HL-60 (cell line): ENCODE data around the gene RRP1.

Source experiments
- DNase-seq, 2 experiments: peaks; one replicate each; pipeline ENCODE4 v3.0.0-alpha.2; 2010 to 2020; ENCODE audit warnings: low read depth in 1 of 2, low spot score in 1 of 2
- H3K27ac ChIP-seq: fragments of 250-450 bp; sonication (Bioruptor Pico); replicated peaks from 2 replicates; pipeline ENCODE4 v1.5.1; 2020; ENCODE audit warnings: mild to moderate bottlenecking, moderate library complexity
- H3K27me3 ChIP-seq: fragments of 250-450 bp; sonication (Bioruptor Pico); 2 replicates; pipeline ENCODE4 v1.5.1; 2021; ENCODE audit warnings: mild to moderate bottlenecking, moderate library complexity; ENCODE audit not compliant: insufficient read depth, poor library complexity, severe bottlenecking
- H3K4me3 ChIP-seq: replicated peaks from 2 replicates; pipeline ENCODE4 v1.5.1; 2011; ENCODE audit warnings: mild to moderate bottlenecking, control low read depth, low read length; ENCODE audit not compliant: insufficient read depth
- GABPA ChIP-seq: IDR thresholded peaks from 2 replicates; pipeline ENCODE4 v1.6.1; 2012; ENCODE audit warnings: low read depth
- POLR2AphosphoS5 ChIP-seq: IDR thresholded peaks from 2 replicates; pipeline ENCODE4 v1.6.1; 2012; ENCODE audit warnings: low read depth
- SPI1 ChIP-seq: IDR thresholded peaks from 2 replicates; pipeline ENCODE4 v1.6.1; 2012; ENCODE audit warnings: low read depth, mild to moderate bottlenecking, borderline replicate concordance
- TF ChIP-seq, protein P1 (sequence below): IDR thresholded peaks from 2 replicates; pipeline ENCODE4 v1.6.1; 2012; ENCODE audit warnings: low read depth; ENCODE audit not compliant: insufficient replicate concordance
- TF ChIP-seq, protein P2 (sequence below): IDR thresholded peaks from one replicate; pipeline ENCODE4 v1.5.1; 2011; ENCODE audit warnings: low read length, control low read depth, inconsistent platforms; ENCODE audit not compliant: insufficient read depth

RRP1 gene

DNA sequence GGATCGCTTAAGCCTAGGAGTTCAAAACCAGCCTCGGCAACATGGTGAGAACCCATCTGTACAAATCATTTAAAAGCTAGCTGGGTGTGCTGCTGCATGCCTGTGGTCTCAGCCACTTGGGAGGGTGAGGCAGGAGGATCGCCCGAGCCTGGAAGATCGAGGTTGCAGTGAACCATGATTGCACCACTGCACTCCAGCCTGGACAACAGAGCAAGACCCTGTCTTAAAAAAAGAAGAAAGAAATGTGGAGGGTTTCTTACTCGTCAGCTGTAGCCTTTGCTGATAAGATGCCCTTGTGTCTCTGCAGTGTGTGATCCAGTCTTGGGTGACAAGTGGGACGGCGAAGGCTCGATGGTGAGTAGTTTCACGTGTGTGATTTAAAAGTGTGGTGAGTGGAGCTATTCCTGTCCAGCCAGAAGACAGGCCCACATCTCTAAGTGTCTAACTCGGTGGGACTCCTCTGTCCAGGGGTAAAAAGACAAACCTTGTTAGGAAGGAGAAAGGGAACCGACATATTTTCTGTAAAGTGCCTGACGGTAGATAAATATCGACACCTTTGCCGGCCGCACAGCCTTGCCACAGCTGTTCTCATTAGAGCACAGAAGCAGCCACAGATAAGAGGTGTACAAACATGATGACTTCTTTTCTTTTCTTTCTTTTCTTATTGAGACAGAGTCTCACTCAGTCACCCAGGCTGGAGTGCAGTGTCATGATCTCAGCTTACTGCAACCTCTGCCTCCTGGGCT lies 43.4 kb upstream of the RRP1 start:
- DNase-seq = no peak
- no peak for TF ChIP-seq POLR2AphosphoS5
- no peak overlapping the region for H3K27ac ChIP-seq
- H3K4me3 ChIP-seq = no peak overlapping the region
- no peaks in the 10 kb centered on the region for H3K27me3 ChIP-seq

DNA sequence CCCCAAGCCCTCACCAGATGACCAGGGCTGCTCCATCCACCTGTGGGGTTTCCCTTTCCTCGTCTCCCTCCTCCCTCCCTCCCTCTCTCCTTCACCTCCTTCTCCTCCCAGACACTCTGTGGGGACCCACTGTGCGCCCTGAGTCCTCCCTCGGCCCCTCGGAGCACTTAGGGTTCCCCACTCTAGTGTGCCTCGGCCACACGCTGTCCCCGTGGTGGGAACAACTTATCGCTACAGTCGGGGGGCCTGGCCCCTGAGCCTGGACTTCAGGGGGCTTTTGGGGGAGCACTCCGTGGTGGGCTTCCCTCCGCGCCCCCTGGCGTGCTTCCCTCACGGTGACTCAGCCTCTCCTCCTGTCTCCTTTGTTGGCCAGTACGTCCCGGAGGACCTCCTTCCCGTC lies 40.8 kb upstream of the RRP1 start:
- H3K27ac ChIP-seq = no peak overlapping the region
- H3K4me3 ChIP-seq = no peak overlapping the region
- no peaks in the 10 kb centered on the region for H3K27me3 ChIP-seq
- TF ChIP-seq, protein P1, sequence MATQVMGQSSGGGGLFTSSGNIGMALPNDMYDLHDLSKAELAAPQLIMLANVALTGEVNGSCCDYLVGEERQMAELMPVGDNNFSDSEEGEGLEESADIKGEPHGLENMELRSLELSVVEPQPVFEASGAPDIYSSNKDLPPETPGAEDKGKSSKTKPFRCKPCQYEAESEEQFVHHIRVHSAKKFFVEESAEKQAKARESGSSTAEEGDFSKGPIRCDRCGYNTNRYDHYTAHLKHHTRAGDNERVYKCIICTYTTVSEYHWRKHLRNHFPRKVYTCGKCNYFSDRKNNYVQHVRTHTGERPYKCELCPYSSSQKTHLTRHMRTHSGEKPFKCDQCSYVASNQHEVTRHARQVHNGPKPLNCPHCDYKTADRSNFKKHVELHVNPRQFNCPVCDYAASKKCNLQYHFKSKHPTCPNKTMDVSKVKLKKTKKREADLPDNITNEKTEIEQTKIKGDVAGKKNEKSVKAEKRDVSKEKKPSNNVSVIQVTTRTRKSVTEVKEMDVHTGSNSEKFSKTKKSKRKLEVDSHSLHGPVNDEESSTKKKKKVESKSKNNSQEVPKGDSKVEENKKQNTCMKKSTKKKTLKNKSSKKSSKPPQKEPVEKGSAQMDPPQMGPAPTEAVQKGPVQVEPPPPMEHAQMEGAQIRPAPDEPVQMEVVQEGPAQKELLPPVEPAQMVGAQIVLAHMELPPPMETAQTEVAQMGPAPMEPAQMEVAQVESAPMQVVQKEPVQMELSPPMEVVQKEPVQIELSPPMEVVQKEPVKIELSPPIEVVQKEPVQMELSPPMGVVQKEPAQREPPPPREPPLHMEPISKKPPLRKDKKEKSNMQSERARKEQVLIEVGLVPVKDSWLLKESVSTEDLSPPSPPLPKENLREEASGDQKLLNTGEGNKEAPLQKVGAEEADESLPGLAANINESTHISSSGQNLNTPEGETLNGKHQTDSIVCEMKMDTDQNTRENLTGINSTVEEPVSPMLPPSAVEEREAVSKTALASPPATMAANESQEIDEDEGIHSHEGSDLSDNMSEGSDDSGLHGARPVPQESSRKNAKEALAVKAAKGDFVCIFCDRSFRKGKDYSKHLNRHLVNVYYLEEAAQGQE = no peak
- TF ChIP-seq, protein P2, sequence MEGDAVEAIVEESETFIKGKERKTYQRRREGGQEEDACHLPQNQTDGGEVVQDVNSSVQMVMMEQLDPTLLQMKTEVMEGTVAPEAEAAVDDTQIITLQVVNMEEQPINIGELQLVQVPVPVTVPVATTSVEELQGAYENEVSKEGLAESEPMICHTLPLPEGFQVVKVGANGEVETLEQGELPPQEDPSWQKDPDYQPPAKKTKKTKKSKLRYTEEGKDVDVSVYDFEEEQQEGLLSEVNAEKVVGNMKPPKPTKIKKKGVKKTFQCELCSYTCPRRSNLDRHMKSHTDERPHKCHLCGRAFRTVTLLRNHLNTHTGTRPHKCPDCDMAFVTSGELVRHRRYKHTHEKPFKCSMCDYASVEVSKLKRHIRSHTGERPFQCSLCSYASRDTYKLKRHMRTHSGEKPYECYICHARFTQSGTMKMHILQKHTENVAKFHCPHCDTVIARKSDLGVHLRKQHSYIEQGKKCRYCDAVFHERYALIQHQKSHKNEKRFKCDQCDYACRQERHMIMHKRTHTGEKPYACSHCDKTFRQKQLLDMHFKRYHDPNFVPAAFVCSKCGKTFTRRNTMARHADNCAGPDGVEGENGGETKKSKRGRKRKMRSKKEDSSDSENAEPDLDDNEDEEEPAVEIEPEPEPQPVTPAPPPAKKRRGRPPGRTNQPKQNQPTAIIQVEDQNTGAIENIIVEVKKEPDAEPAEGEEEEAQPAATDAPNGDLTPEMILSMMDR = no peak
- no peak for TF ChIP-seq GABPA
- no peak for TF ChIP-seq POLR2AphosphoS5
- no peak for TF ChIP-seq SPI1
- no peak for DNase-seq

DNA sequence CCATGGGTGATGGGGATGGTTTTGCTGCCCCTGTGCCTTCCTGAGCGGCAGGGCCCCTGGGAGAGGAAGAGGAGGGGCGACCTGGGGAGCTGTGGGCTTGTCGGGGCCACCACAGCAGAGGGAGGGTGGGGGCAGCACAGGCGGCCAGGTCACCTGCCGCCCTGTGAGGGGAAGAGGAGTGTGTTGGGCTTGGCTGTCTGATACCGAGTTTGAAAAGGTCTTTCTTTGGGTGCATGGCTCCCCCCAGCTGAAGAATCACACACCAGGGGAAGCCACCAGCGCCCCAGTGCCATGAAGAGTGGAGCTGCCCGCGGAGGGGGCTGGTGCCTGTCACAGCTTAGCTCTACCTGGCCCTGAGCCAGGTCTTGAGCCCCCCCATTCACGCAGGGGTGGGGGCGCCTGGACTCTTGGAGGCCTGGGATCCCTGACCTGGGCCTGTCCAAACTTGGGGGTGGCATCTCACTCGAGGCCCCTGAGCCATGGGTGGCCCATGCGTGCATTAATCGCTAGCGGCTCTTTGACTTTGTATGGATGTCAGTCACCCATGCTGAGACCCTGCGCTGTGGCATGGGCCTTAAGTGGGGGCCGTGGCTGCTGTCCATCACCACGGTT lies 39.6 kb upstream of the RRP1 start:
- TF ChIP-seq SPI1 (no peak), POLR2AphosphoS5 (no peak)
- Histone ChIP-seq H3K27me3 (no peaks in the 10 kb centered on the region), H3K4me3 (no peak overlapping the region), H3K27ac (no peak overlapping the region)
- DNase-seq = no peak

DNA sequence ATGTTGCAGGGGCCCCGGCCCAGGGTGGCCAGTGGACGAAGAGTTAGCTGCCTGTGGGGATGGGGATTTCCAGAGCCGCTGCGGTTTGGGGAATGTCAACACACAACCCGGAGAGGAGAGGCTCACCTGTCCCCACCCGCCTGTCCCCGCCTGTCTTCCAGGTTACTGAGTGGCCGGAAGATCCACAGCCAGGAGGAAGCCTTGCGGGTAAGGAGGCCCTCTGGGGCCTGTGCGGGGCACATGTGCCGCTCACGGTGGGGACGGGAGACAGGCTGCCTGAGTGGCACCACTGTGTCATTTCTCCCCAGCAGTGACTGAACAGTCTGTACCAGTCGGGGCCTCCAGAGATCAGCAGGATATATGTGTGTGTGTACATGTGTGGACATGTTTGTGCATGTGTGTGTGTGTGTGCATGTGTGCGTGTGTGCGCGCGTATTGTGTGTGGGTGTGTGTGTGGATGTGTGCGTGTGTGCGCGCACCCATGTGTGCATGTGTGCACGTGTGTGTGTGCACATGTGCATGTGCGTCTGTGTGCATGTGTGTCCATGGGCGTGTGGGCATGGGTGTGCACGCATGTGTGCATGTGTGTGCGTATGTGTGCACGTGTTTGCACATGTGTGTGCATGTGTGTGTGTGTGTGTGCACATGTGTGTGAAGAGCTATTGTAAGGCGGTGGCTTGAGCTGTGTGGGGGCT lies 38.9 kb upstream of the RRP1 start:
- Histone ChIP-seq H3K27ac (no peak overlapping the region), H3K27me3 (no peaks in the 10 kb centered on the region), H3K4me3 (no peak overlapping the region)
- DNase-seq = no peak
- TF ChIP-seq SPI1 = no peak
- TF ChIP-seq POLR2AphosphoS5 = no peak
- TF ChIP-seq, protein P1 = no peak
- TF ChIP-seq, protein P2 = no peak
- no peak for TF ChIP-seq GABPA
